SH-SY5Y (cell line): ENCODE data around the gene STAG1.

Experiments used
- GATA2 ChIP-seq: IDR thresholded peaks from 2 replicates; pipeline ENCODE4 v1.6.1; 2011; ENCODE audit warnings: mild to moderate bottlenecking, low read depth, low read length
- GATA3 ChIP-seq: IDR thresholded peaks from 2 replicates; pipeline ENCODE4 v1.6.1; 2011; ENCODE audit warnings: low read depth, mild to moderate bottlenecking, low read length, moderate library complexity

GRCh38 chr3:136434429-136434828 is 317.7 kb downstream of the STAG1 start:
- TF ChIP-seq GATA3: no peak
- no peak for TF ChIP-seq GATA2
